HepG2 (cell line): ENCODE measurements around the gene BCKDHA. TPM values are rescaled to one million over a fixed set of nuclear protein-coding genes. Genes with fewer than 3 reads are reported as not detected.

ENCODE experiments used
- ATAC-seq: fragments of 200-7000 bp; cut with Tn5 transposase; 3 replicates; pipeline ENCODE4 v1.9.1; 2020; ENCODE audit warnings: mild to moderate bottlenecking, moderate library complexity
- BruUV-seq: library from RNA; stranded (reverse); fragments of 400-500 nt; replicated peaks from 2 replicates; lab custom pipeline; 2021; lab: Mats Ljungman, UMichigan
- CTCF ChIA-PET: fragments of 300-600 bp; formaldehyde crosslinking; extraction: SDS; loops from one replicate; lab custom pipeline; 2021; ENCODE audit warnings: low total read pairs, inconsistent platforms, low intra/inter-chr PET ratio; lab: Yijun Ruan, JAX
- POLR2A ChIA-PET: fragments of 350-600 bp; sonication (Branson Sonifier 250); formaldehyde crosslinking; loops from one replicate; lab custom pipeline; 2020; ENCODE audit warnings: antibody characterized with exemption, inconsistent platforms; lab: Yijun Ruan, JAX
- DNase-seq: peaks from one replicate; pipeline ENCODE4 v3.0.0-alpha.2; 2015; ENCODE audit warnings: low spot score
- FAIRE-seq: peaks from 3 replicates; lab custom pipeline; 2011; peaks lifted over from hg19 to GRCh38; lab: Jason Lieb, UNC
- H2AFZ ChIP-seq: one replicate; pipeline ENCODE4 v1.6.1; 2011; ENCODE audit warnings: low read length, inconsistent platforms
- H3K27ac ChIP-seq: fragments of 300-600 bp; 3 replicates; pipeline ENCODE4 v1.8.0; 2011; ENCODE audit warnings: mixed run types, mild to moderate bottlenecking, mixed read lengths, low read length, inconsistent platforms; ENCODE audit not compliant: insufficient read depth; ENCODE audit errors: extremely low read length
- H3K27me3 ChIP-seq, 2 experiments: fragments of 200-600 bp in 1 of 2; 2 replicates in 1 of 2; 3 replicates in 1 of 2; pipeline versions ENCODE4 v1.6.0 to v1.8.0; 2011; ENCODE audit warnings: low read length in 2 of 2, mild to moderate bottlenecking in 2 of 2, moderate library complexity in 2 of 2, inconsistent platforms in 1 of 2; ENCODE audit not compliant: insufficient read depth in 2 of 2, control insufficient read depth in 1 of 2
- H3K36me3 ChIP-seq, 2 experiments: fragments of 200-600 bp in 1 of 2; replicated peaks in 1 of 2; 2 replicates in 1 of 2; 3 replicates in 1 of 2; pipeline versions ENCODE4 v1.5.1 to v1.8.0; 2011; ENCODE audit warnings: low read length in 2 of 2, inconsistent platforms in 1 of 2; ENCODE audit not compliant: insufficient read depth in 2 of 2, control insufficient read depth in 1 of 2
- H3K4me1 ChIP-seq: 2 replicates; pipeline ENCODE4 v1.5.1; 2012; ENCODE audit warnings: low read length, inconsistent platforms; ENCODE audit not compliant: insufficient read depth
- H3K4me2 ChIP-seq: 2 replicates; pipeline ENCODE4 v1.6.0; 2011; ENCODE audit warnings: low read depth, low read length, inconsistent platforms
- H3K4me3 ChIP-seq, 3 experiments: fragments of 200-600 bp in 1 of 3; sonication (generic), shearing (Covaris generic) in 1 of 3; replicated peaks in 1 of 3; 2 replicates each; pipeline ENCODE4 v1.5.1; 2011 to 2016; ENCODE audit warnings: low read length in 3 of 3, inconsistent platforms in 2 of 3, low read depth in 2 of 3, mild to moderate bottlenecking in 2 of 3, control low read depth in 1 of 3, mixed read lengths in 1 of 3; ENCODE audit not compliant: insufficient read depth in 1 of 3
- H3K79me2 ChIP-seq: one replicate; pipeline ENCODE4 v1.6.1; 2011; ENCODE audit warnings: low read length, inconsistent platforms; ENCODE audit not compliant: insufficient read depth
- H3K9ac ChIP-seq: 2 replicates; pipeline ENCODE4 v1.6.0; 2011; ENCODE audit warnings: mild to moderate bottlenecking, low read depth, low read length, inconsistent platforms; ENCODE audit not compliant: insufficient read depth
- H3K9me3 ChIP-seq: 2 replicates; pipeline ENCODE4 v1.5.1; 2012; ENCODE audit warnings: mild to moderate bottlenecking, low read length
- H4K20me1 ChIP-seq: 2 replicates; pipeline ENCODE4 v1.6.0; 2011; ENCODE audit warnings: inconsistent platforms, mild to moderate bottlenecking, low read length, moderate library complexity; ENCODE audit not compliant: insufficient read depth
- ELF4 ChIP-seq: sonication (generic); formaldehyde crosslinking; IDR thresholded peaks from 2 replicates; pipeline ENCODE4 v1.5.0; 2020; ENCODE audit warnings: missing genetic modification reagents, mild to moderate bottlenecking, moderate library complexity, borderline replicate concordance
- HMG20B ChIP-seq: conservative IDR thresholded peaks from 2 replicates; pipeline ENCODE4 v1.6.1; 2016; ENCODE audit warnings: missing genetic modification reagents, missing compliant biosample characterization
- HNRNPLL ChIP-seq: fragments of 200-400 bp; formaldehyde crosslinking; IDR thresholded peaks from 2 replicates; pipeline ENCODE4 v1.6.1; 2017; ENCODE audit warnings: mild to moderate bottlenecking, low read depth, low read length; ENCODE audit not compliant: poor library complexity, severe bottlenecking
- KDM1A ChIP-seq: IDR thresholded peaks from 2 replicates; pipeline ENCODE4 v1.6.1; 2016; ENCODE audit warnings: missing compliant biosample characterization
- MXD1 ChIP-seq: sonication (generic); formaldehyde crosslinking; IDR thresholded peaks from 2 replicates; pipeline ENCODE4 v1.4.0; 2020; ENCODE audit warnings: mild to moderate bottlenecking, missing genetic modification reagents
- RBFOX2 ChIP-seq: fragments of 200-400 bp; formaldehyde crosslinking; IDR thresholded peaks from 2 replicates; pipeline ENCODE4 v1.6.1; 2017; ENCODE audit warnings: low read depth, mild to moderate bottlenecking, low read length
- RXRA ChIP-seq: sonication (generic); formaldehyde crosslinking; IDR thresholded peaks from 2 replicates; pipeline ENCODE4 v1.5.1; 2020; ENCODE audit warnings: missing genetic modification reagents
- ZNF281 ChIP-seq: sonication (generic); formaldehyde crosslinking; IDR thresholded peaks from 2 replicates; pipeline ENCODE4 v1.4.0; 2020; ENCODE audit warnings: missing genetic modification reagents, borderline replicate concordance
- ZNF598 ChIP-seq: sonication (generic); formaldehyde crosslinking; IDR thresholded peaks from 2 replicates; pipeline ENCODE4 v1.5.1; 2020; ENCODE audit warnings: mild to moderate bottlenecking, missing genetic modification reagents, borderline replicate concordance
- ZNF609 ChIP-seq: sonication (generic); formaldehyde crosslinking; IDR thresholded peaks from 2 replicates; pipeline ENCODE4 v1.4.0; 2020; ENCODE audit warnings: mild to moderate bottlenecking, missing genetic modification reagents, borderline replicate concordance
- ZNF670 ChIP-seq: sonication (generic); formaldehyde crosslinking; IDR thresholded peaks from 2 replicates; pipeline ENCODE4 v1.8.0; 2022; ENCODE audit warnings: mild to moderate bottlenecking, missing genetic modification reagents, borderline replicate concordance
- WGBS: methylation state at CpG from one replicate; pipeline ENCODE4 v1.1.6; 2017; ENCODE audit warnings: low lambda C conversion rate; 5-methylcytosine and 5-hydroxymethylcytosine counted together
- in situ Hi-C: cut with HindIII; loops from 2 replicates; pipeline ENCODE4 v1.10.0; 2017; ENCODE audit warnings: low pct_unique_long_range_greater_than_20kb; ENCODE audit not compliant: extremely low pct_ligation_motif_present
- intact Hi-C: fragments of 100-400 bp; cut with micrococcal nuclease; formaldehyde crosslinking; loops from one replicate; pipeline ENCODE4 v1.10.0; 2022; ENCODE audit not compliant: unreplicated experiment
- polyA plus RNA-seq, 8 experiments: library from polyadenylated mRNA; depleted of rRNA in 3 of 8; stranded (reverse) in 7 of 8; unstranded in 1 of 8; fragments of >200 nt; fragmentation: Illumina TruSeq in 4 of 8; extraction: Trizol in 4 of 8; gene quantifications; 2 replicates each; pipeline versions ENCODE4 v1.2.1 to v1.2.3, GENCODE V29; 2011 to 2016; ENCODE audit warnings: low read depth in 4 of 8, missing spikeins in 1 of 8, mixed read lengths in 1 of 8; ENCODE audit not compliant: insufficient read depth in 1 of 8
- total RNA-seq, 5 experiments: library from RNA; depleted of rRNA; stranded (reverse); fragments of >200 nt; fragmentation: Illumina TruSeq; extraction: Trizol; gene quantifications; 2 replicates each; pipeline ENCODE4 v1.2.3, GENCODE V29; 2016; ENCODE audit warnings: low read depth in 1 of 5

Gene BCKDHA
- total and polyA plus RNA-seq, 2 of the 13 experiments (the other 11 are each of a cell fraction or from before 2014, with no cell fraction given) = 11.8 to 31.5 TPM

GRCh38 chr19:41351339-41352245 lies 46.0 kb upstream of the BCKDHA start:
- Histone ChIP-seq H2AFZ (no peak overlapping the region), H3K9me3 (no peaks in the 10 kb centered on the region), H3K4me3 (peak overlapping the region; percentile 90 to 95 (median 95)), H3K27me3 (no peaks in the 10 kb centered on the region; a peak in 1 of 5 replicates), H3K27ac (no peak overlapping the region), H3K4me1 (peaks cover 32% of the 10 kb centered on the region), H3K4me2 (peak overlapping the region; percentile 80), H4K20me1 (peaks cover 12% of the 10 kb centered on the region; the same call in 1 of the 2 replicates), H3K36me3 (peaks cover 6 to 11% of the 10 kb centered on the region in 2 experiments; a peak in 2 of 5 replicates), H3K9ac (peak overlapping the region; percentile 82), H3K79me2 (peaks cover 29% of the 10 kb centered on the region)
- intact Hi-C loops = loop anchor here (1.0 to 2.0 kb wide), 2 partner anchors 10 to 27 kb away; no protein-coding TSS in a partner anchor
- FAIRE-seq = no peak
- POLR2A ChIA-PET = interaction anchor here (1.0 to 3.1 kb wide), 11 partner anchors 12 to 125 kb away, joined by 3 to 73 read pairs (median 8); partner anchors contain the start of genes B9D2, CCDC97, DMAC2 and HNRNPUL1
- ATAC-seq = peak; percentile 11; the same call in 2 of the 3 replicates
- 7% methylated on average over 38 of the region's 58 CpGs for WGBS
- DNase-seq = no peak
- CTCF ChIA-PET = interaction anchor here (1.4 kb wide), 1 partner anchor 43 kb away, joined by 6 read pairs; no protein-coding TSS in a partner anchor
- in situ Hi-C loops = loop anchor here (5.0 kb wide), 1 partner anchor 39 kb away; the partner anchor contains the start of gene CCDC97
- TSS peak; percentile 36 for BruUV-seq
- TF ChIP-seq MXD1 (CRISPR knock-in tag) = peak; percentile 18; the same call in 1 of the 2 replicates
- TF ChIP-seq KDM1A = no peak
- no peak for TF ChIP-seq ZNF281 (CRISPR knock-in tag)
- no peak for TF ChIP-seq ELF4
- no peak for TF ChIP-seq ZNF598 (CRISPR knock-in tag)
- TF ChIP-seq RBFOX2 = peak; percentile 63
- peak; percentile 29 for TF ChIP-seq HNRNPLL
- TF ChIP-seq HMG20B = no peak
- 0 out of 2 replicates have a peak, but pooled peaks have one; percentile 11 for TF ChIP-seq RXRA (CRISPR knock-in tag)
- TF ChIP-seq ZNF670 (CRISPR knock-in tag) = 0 out of 2 replicates have a peak, but pooled peaks have one; percentile 30
- TF ChIP-seq ZNF609 (CRISPR knock-in tag) = peak; percentile 38; the same call in 1 of the 2 replicates
